Fibroblast of the aortic adventitia (primary cell): ENCODE data around the gene PALLD. TPM values are rescaled to one million over a fixed set of nuclear protein-coding genes. Genes with fewer than 3 reads are reported as not detected.

Source experiments
- DNase-seq: peaks from one replicate; pipeline ENCODE4 v3.0.0-alpha.2; 2010; ENCODE audit warnings: low read depth
- H3K4me3 ChIP-seq: 2 replicates; pipeline ENCODE4 v1.5.1; 2011; ENCODE audit warnings: low read depth, mild to moderate bottlenecking, control low read depth, low read length, moderate library complexity
- CTCF ChIP-seq: IDR thresholded peaks from 2 replicates; pipeline ENCODE4 v1.5.1; 2011; ENCODE audit warnings: mild to moderate bottlenecking, low read length, control low read depth, inconsistent platforms; ENCODE audit not compliant: insufficient read depth
- total RNA-seq: library from RNA; depleted of rRNA; stranded (reverse); fragments of >200 nt; gene quantifications from 2 replicates; pipeline ENCODE4 v1.2.3, GENCODE V29; 2012; ENCODE audit warnings: low replicate concordance

PALLD gene
- total RNA-seq, 1 donor, result 52.1 TPM

- no peak for DNase-seq
- no peak for TF ChIP-seq CTCF
- no peak overlapping the region for H3K4me3 ChIP-seq
Observed at GRCh38 chr4:168490711-168491110, 6.1 kb upstream of the PALLD start.

- DNase-seq, result no peak
- no peak overlapping the region for H3K4me3 ChIP-seq
- TF ChIP-seq CTCF, result no peak
Observed at GRCh38 chr4:168491563-168491962, 5.3 kb upstream of the PALLD start.

GRCh38 chr4:168498251-168498650 lies 1.4 kb downstream of the PALLD start:
- no peak for DNase-seq
- no peak overlapping the region for H3K4me3 ChIP-seq
- TF ChIP-seq CTCF, result no peak

- TF ChIP-seq CTCF, result no peak
- H3K4me3 ChIP-seq, result no peak overlapping the region
- DNase-seq, result no peak
Observed at GRCh38 chr4:168499241-168499640, 2.4 kb downstream of the PALLD start.

- DNase-seq, result no peak
- no peak for TF ChIP-seq CTCF
- H3K4me3 ChIP-seq, result no peak overlapping the region
Observed at GRCh38 chr4:168501407-168501806, 4.6 kb downstream of the PALLD start.

GRCh38 chr4:168502861-168503260 lies 6.0 kb downstream of the PALLD start:
- no peak for DNase-seq
- no peak for TF ChIP-seq CTCF
- no peak overlapping the region for H3K4me3 ChIP-seq

- TF ChIP-seq CTCF, result no peak
- no peak overlapping the region for H3K4me3 ChIP-seq
- no peak for DNase-seq
Observed at GRCh38 chr4:168503652-168504362, 7.0 kb downstream of the PALLD start.
